Stimulated activated CD4-positive, alpha-beta T cell treated with anti-CD3 and anti-CD28 coated beads, Interleukin-1b, Interleukin-23, amount 100 ng/mL, for 24 hours (primary cell): ENCODE measurements around the gene CKS1B.

ENCODE experiments used
- DNase-seq, 4 experiments: peaks; one replicate each; pipeline ENCODE4 v3.0.0-alpha.2; 2020; ENCODE audit warnings: low read depth in 4 of 4, low spot score in 1 of 4

The CKS1B gene

GRCh38 chr1:154974102-154974807 is at the start of gene CKS1B:
CKS1B (plus strand) TSS chr1:154974681; CDS start chr1:154974746, 65 bp downstream.
- DNase-seq = peak; percentile 78 to 94 (median 91)

- no peak for DNase-seq
Observed at GRCh38 chr1:154925335-154926170, 48.9 kb upstream of the CKS1B start.

- no peak for DNase-seq
Observed at GRCh38 chr1:154926201-154926600, 48.3 kb upstream of the CKS1B start.

GRCh38 chr1:154931940-154932487 is 42.5 kb upstream of the CKS1B start:
- DNase-seq = no peak

- no peak for DNase-seq
Observed at GRCh38 chr1:154934358-154934948, 40.0 kb upstream of the CKS1B start.

- no peak for DNase-seq
Observed at GRCh38 chr1:154935749-154936554, 38.5 kb upstream of the CKS1B start.

- DNase-seq = peak; percentile 81 to 92 (median 88)
Observed at GRCh38 chr1:154936555-154937084, 37.9 kb upstream of the CKS1B start, which contains the start of gene PMVK. PMVK (minus strand) TSS chr1:154936719; CDS start chr1:154936685, 34 bp downstream.

GRCh38 chr1:154937085-154937987 is 37.1 kb upstream of the CKS1B start:
- peak; percentile 67 to 84 (median 77) for DNase-seq

GRCh38 chr1:154937988-154938386 is 36.5 kb upstream of the CKS1B start:
- no peak for DNase-seq

- no peak for DNase-seq
Observed at GRCh38 chr1:154938604-154939399, 35.7 kb upstream of the CKS1B start.

GRCh38 chr1:154940213-154940560 is 34.3 kb upstream of the CKS1B start:
- DNase-seq = no peak

- no peak for DNase-seq
Observed at GRCh38 chr1:154940651-154941194, 33.8 kb upstream of the CKS1B start.

GRCh38 chr1:154941333-154942013 is 33.0 kb upstream of the CKS1B start:
- DNase-seq = no peak

GRCh38 chr1:154943649-154944400 is 30.7 kb upstream of the CKS1B start:
- no peak for DNase-seq

- no peak for DNase-seq
Observed at GRCh38 chr1:154944401-154945159, 29.9 kb upstream of the CKS1B start.
